PC-3 (cell line): ENCODE results near the gene CLIC1.

ENCODE experiments used
- CTCF ChIP-seq: fragments of 300-600 bp; sonication (generic); conservative IDR thresholded peaks from 2 replicates; pipeline ENCODE4 v1.5.1; 2017; ENCODE audit warnings: antibody characterized with exemption, low read depth, mild to moderate bottlenecking, low read length
- EZH2 ChIP-seq: fragments of 300-600 bp; sonication (generic); IDR thresholded peaks from one replicate; pipeline ENCODE4 v1.6.1; 2017; ENCODE audit warnings: antibody characterized with exemption, mild to moderate bottlenecking, low read length; ENCODE audit not compliant: unreplicated experiment

GRCh38 chr6:31762356-31762755 lies 26.0 kb upstream of the CLIC1 start, which contains the start of gene SAPCD1:
- TF ChIP-seq CTCF (no peak), EZH2 (no peak)
